Anterior cingulate cortex (tissue), 58 donors: Measurements from ENCODE around the gene TMEM163.
A peak's percentile ranks its signal among the peaks of the same experiment; 100 is the strongest.
"Not testable (repeated sequence)": the region's sequence is repeated elsewhere in the genome, so short reads cannot be mapped to it uniquely, and the experiment has no call there.

Experiments
- DNase-seq, 58 donors: peaks; one replicate each; lab custom pipeline; 2025; lab: John Stamatoyannopoulos, UW

Gene TMEM163

DNA sequence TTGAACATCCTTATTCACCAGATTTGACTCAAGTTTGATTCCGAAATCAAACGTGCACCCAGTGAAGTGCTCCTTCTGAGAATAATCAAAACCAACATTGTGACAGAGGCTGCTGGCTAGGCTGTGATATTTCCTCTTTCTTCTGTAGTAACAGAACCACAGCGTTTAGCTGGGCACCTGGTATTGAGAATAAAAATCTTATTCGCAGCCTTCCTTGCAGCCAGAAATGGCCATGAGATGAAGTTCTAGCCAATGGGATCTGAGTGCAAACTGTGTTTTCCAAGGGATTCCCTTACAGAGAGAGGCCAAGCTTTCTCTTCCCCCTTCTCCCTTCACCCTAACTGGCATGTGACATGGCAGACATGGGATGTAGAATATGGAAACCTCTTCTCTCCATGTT, 51.7 kb downstream of the TMEM163 start:
- no peak for DNase-seq

DNA sequence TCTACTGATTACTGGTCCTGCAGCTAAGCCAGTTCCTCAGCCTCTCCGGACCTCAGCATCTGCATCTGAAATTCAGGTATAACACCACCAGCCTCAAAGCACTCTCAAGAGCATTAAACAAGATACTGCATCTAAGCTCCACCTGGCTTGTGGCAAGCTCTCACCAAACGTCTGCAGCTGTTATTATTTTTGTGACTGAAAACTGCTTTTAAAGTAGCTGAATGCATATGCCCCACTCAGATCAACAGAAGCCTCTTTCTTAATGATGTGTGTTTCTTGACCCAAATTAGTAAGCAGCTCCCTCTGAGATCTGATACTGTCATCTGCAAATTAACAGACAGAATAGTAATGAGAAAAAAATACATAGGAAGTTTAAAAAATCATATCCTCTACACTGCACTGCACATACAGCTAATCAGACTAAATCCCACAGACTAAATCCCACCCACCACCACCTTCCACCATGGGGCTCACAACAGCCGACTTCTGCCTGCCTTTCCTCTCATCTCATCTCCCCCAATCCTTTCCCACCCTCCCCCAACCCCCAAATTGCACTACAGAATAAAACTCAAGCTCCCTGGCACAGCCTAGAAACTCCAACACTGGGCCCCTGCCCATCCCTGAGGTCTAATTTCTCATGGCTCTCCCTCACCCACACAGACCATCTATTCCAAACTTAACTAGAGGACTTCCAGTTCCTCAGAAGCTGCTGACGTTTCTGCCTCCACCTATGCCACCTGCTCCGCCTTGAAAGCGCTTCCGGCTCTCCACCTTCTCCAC, 52.9 kb downstream of the TMEM163 start:
- DNase-seq = no peak

DNA sequence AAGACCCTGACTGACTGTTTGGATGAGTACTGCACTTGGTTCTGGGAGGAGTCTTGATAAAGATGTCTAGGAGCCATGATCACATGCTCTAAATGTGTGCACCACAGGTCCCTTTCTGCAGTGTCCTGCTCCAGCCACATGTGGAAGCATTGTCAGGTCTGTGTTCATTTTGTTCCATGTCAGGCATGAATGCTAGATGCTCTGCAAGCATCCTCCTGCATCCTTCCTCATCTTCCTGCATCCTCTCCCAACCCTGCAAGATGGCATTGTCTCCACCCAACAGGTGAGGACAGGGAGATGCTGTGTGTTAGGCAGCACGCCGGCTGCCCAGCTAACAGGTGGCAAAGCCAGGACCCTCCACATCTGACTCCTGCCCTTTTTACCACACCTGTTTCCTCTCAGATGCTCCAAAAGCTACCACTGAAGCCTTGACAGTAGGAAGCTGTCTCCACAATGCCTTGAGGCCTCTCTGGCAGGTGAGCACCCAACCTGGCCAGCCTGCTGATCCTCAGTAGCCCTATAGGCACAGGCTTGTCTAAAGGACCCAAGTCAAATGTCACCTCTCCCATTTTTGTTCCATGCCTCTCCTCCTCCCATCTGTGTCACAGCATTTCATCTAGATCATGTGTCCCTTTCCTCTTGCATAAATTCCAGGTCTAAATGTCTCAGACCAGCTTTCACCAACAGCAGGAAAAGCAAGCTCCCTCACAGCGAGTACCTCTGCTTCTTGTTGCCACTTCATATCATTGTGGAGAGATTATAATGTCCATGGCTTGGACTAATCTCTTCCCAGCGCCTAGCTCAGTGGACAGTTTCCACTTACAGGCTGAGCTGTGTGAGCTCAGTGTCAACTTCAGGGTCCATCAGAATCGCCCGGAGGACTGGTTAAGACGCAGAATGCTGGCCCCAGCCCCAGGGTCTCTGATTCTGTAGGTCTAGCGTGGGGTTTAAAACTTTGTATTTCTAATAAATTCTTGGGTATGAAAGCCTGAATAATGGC, 55.0 kb downstream of the TMEM163 start:
- no peak for DNase-seq

DNA sequence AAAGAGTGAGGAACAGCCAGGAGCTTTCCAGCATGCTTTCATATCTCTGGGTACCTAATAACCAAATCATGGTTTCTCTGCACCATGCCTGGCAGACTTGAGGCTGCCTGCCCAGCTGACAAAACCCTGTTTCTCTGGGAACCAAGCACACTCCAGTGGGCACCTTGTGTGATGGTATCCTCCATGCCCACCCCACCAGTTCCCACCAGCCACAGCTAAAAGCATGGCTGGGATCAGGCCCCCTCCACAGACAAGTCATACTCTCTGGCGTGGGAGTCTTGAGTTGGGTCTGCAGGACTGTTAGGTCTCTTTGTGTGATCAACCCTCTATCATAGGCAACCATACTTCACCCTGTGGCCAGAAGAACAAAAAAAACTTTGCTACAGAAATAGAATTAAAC, 56.0 kb downstream of the TMEM163 start:
- no peak for DNase-seq

GRCh38 chr2:134660626-134661402, 58.0 kb downstream of the TMEM163 start:
- no peak for DNase-seq

GRCh38 chr2:134659724-134660123, 59.1 kb downstream of the TMEM163 start:
- no peak for DNase-seq

DNA sequence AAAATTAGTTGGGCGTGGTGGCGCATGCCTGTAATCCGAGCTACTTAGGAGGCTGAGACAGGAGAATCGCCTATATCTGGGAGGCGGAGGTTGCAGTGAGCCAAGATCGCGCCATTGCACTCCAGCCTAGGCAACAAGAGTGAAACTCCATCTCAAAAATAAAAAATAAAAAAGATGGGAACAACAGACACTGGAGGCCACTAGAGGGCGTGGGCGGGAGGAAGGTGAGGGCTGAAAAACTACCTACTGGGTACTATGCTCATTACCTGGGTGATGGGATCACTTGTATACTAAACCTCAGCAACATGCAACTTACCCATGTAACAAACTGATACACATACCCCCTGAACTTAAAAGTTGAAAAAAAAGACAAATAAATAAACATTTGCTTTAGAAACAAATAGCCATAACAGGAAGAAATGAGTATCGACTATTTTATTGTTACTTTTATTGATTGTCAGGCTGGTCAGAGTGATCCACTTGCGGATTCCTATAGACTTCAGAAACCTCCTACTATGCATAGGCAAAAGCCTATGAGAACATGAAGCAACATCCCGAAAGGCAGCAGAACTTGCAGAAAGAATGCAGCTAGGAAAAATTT, 61.0 kb downstream of the TMEM163 start:
- DNase-seq = no peak

- not testable (repeated sequence) for DNase-seq
Observed at GRCh38 chr2:134656391-134656790, 62.4 kb downstream of the TMEM163 start.

DNA sequence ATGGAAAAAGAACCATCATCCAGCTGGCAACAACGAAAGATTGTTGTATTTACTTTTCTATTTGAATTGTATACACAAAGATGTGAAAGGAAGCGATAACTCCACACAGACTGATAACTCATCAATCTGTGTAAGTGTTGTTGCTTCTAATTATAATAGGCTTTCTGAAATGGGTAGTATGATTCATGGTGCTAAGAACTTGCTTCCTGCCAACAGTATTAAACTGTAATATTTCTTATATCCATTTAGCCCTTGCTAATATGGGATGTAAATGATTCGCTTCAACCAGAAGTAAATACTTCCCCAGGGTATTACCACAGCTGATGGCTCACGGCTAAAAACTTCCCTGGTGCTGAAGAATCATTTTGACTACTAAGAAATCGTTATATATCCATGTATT, 70.2 kb downstream of the TMEM163 start:
- DNase-seq = no peak

GRCh38 chr2:134647607-134648256, 71.1 kb downstream of the TMEM163 start:
- DNase-seq = no peak

DNA sequence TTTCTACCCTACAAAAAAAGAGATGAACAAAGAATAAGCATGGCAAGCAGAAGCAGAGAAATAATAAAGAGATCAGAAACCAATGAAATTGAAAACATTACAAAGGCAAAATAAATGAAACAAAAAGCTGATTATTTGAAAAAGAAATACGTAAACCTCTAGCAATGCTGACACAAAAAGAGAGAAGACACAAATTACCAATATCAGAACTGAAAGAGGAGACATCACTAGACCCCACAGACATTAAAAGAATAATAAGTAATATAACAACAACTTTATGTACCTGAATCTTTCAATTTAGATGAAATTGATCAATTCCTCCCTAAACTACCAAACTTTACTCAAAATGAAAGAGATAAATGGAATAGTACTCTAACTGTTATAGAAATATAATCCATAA, 75.9 kb downstream of the TMEM163 start:
- no peak for DNase-seq

GRCh38 chr2:134640494-134640893, 78.3 kb downstream of the TMEM163 start:
- no peak for DNase-seq

DNA sequence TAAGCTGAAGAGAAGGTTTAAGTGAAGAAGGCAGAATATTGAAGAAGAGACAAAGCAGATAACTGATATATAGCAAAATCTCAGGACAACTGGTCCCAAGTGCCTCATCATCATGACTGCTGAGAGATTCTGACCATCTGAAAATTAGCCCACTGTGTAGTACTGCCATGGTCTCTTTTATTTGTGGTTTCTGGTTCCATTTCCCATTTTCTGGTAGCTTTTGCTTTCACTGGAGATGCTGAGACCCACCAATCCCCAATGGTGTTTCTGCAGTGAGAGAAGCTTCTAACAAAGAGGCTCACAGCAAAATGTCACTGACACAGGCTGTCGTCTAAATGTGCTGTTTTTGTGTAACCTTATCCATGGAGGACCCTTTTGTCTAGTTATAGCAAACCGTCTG, 79.5 kb downstream of the TMEM163 start:
- no peak for DNase-seq

- DNase-seq = no peak
Observed at GRCh38 chr2:134636714-134637113, 82.1 kb downstream of the TMEM163 start.

- DNase-seq = peak in 9 of 58 donors; percentile 7 to 43 (median 17)
Observed at GRCh38 chr2:134634054-134634753, 84.6 kb downstream of the TMEM163 start.

GRCh38 chr2:134630504-134631159, 88.2 kb downstream of the TMEM163 start:
- DNase-seq = no peak

- no peak for DNase-seq
Observed at GRCh38 chr2:134628453-134628852, 90.3 kb downstream of the TMEM163 start.

DNA sequence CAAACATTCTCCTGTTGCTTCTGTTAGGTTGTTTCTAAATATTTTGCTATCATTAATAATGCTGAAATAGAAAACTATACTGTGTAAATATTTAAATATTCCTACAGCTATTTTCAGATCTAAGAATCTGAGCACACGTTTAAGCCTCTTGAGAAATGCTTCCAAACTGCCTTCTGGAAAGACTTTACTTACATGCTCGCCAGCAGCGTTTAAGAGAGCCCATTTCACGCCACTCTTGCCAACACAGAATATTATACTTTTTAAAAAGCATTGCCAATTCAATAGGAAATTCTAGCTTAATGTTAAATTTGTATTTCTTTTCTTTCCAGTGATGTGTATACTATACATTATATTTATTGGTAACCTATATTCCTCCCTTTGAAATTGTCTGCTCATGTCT, 92.0 kb downstream of the TMEM163 start:
- DNase-seq = no peak

DNA sequence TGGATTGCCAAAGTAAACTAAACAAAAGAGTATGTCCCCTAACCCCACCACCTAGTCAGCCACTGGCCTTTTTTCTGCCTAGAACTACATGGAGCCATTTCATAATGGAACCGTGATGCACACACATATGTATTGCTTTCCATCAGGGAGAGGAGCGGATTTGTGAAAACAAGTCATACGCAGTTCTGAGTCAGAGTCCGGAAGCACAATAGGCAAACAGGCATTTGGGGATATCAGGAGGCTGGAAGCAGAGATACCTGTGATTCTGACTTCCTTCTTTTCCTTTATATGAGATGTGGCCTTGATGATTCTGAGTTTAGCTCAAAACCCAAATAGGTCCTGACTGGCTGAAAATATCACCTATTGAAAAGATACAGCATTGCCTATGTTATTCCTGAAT, 93.5 kb downstream of the TMEM163 start:
- DNase-seq = no peak
